ENCODE results near the gene WSCD2.
A peak's percentile ranks its signal among the peaks of the same experiment; 100 is the strongest.

Gene WSCD2

DNA sequence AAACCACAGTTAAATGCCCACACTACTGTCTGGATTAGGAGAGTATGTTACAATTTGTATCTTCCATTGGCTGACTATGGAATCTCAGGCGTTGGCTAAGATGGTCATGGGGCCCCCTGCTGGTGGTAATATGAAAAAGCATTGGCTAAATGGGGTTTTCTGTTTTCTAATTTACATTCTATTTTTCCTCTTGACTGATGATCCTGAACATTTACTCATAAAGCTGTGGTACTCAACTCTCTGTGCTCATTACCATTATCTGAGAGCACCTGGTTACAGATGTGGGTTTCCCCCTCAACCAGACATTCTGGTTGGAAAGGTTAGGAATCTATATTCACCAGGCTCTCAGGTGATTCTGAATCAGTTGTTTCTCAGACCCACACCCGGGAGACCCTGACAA is 64.8 kb downstream of the WSCD2 start:
- Histone ChIP-seq H3K27me3 (ENCODE audit: insufficient read depth, low read length, poor library complexity, severe bottlenecking) (no peaks in the 10 kb centered on the region), H3K4me1 (ENCODE audit: insufficient read depth, low read length, poor library complexity, severe bottlenecking) (no peaks in the 10 kb centered on the region), H3K36me3 (ENCODE audit: insufficient read depth, low read length) (no peaks in the 10 kb centered on the region), H3K9me3 (ENCODE audit: insufficient read depth, low read depth, low read length) (no peaks in the 10 kb centered on the region), H2AFZ (ENCODE audit: low read length) (no peak overlapping the region), H3K79me2 (ENCODE audit: insufficient read depth, low read length) (no peaks in the 10 kb centered on the region), H3K9me2 (replicated peaks; ENCODE audit: low read depth, low read length) (no peaks in the 10 kb centered on the region), H4K20me1 (ENCODE audit: insufficient read depth, low read length, poor library complexity, severe bottlenecking) (no peaks in the 10 kb centered on the region), H3F3A (ENCODE audit: low read depth) (no peaks in the 10 kb centered on the region), H3K4me3 (ENCODE audit: low read length, poor library complexity, severe bottlenecking) (no peak overlapping the region), H3K9ac (ENCODE audit: low read depth, low read length, poor library complexity, severe bottlenecking) (no peak overlapping the region), H3K4me2 (ENCODE audit: low read depth, low read length, poor library complexity, severe bottlenecking) (no peak overlapping the region)
- TF ChIP-seq, protein P1, sequence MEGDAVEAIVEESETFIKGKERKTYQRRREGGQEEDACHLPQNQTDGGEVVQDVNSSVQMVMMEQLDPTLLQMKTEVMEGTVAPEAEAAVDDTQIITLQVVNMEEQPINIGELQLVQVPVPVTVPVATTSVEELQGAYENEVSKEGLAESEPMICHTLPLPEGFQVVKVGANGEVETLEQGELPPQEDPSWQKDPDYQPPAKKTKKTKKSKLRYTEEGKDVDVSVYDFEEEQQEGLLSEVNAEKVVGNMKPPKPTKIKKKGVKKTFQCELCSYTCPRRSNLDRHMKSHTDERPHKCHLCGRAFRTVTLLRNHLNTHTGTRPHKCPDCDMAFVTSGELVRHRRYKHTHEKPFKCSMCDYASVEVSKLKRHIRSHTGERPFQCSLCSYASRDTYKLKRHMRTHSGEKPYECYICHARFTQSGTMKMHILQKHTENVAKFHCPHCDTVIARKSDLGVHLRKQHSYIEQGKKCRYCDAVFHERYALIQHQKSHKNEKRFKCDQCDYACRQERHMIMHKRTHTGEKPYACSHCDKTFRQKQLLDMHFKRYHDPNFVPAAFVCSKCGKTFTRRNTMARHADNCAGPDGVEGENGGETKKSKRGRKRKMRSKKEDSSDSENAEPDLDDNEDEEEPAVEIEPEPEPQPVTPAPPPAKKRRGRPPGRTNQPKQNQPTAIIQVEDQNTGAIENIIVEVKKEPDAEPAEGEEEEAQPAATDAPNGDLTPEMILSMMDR (conservative IDR thresholded peaks at IDR 0.05; ENCODE audit: low read length): peak; percentile 90
- no peak for TF ChIP-seq EZH2phosphoT487 (IDR thresholded peaks at IDR 0.05; ENCODE audit: borderline replicate concordance)

DNA sequence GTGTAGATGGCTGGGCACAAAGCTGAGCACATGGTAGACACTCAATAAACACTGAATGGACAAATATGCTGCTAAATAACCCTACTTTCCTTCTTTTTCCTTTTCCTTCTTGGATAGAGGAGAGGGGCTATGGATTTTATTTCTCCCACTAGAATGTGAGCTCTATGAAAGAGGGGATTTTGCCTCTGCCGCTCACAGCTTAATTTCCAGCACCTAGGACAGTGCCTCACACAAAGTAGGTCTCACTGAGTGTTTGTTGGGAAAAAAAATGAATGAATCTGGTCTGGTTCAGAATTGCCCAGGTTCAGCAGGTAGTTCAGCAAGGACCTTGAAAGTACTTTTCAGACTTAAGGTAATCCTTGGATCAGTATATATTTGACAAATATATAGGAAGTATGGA is 65.5 kb downstream of the WSCD2 start:
- no peaks in the 10 kb centered on the region for H3K36me3 ChIP-seq (ENCODE audit: insufficient read depth, low read length)
- H3K4me3 ChIP-seq (ENCODE audit: low read length, poor library complexity, severe bottlenecking): no peak overlapping the region
- H3K4me2 ChIP-seq (ENCODE audit: low read depth, low read length, poor library complexity, severe bottlenecking): no peak overlapping the region
- H4K20me1 ChIP-seq (ENCODE audit: insufficient read depth, low read length, poor library complexity, severe bottlenecking): no peaks in the 10 kb centered on the region
- TF ChIP-seq EZH2phosphoT487 (IDR thresholded peaks at IDR 0.05; ENCODE audit: borderline replicate concordance): no peak
- TF ChIP-seq, protein P1 (conservative IDR thresholded peaks at IDR 0.05; ENCODE audit: low read length): no peak
- no peaks in the 10 kb centered on the region for H3K79me2 ChIP-seq (ENCODE audit: insufficient read depth, low read length)
- H3K9me2 ChIP-seq (replicated peaks; ENCODE audit: low read depth, low read length): no peaks in the 10 kb centered on the region
- no peaks in the 10 kb centered on the region for H3K9me3 ChIP-seq (ENCODE audit: insufficient read depth, low read depth, low read length)
- H3K4me1 ChIP-seq (ENCODE audit: insufficient read depth, low read length, poor library complexity, severe bottlenecking): no peaks in the 10 kb centered on the region
- no peak overlapping the region for H3K9ac ChIP-seq (ENCODE audit: low read depth, low read length, poor library complexity, severe bottlenecking)
- H3F3A ChIP-seq (ENCODE audit: low read depth): no peaks in the 10 kb centered on the region
- H3K27me3 ChIP-seq (ENCODE audit: insufficient read depth, low read length, poor library complexity, severe bottlenecking): no peaks in the 10 kb centered on the region
- no peak overlapping the region for H2AFZ ChIP-seq (ENCODE audit: low read length)

- no peaks in the 10 kb centered on the region for H4K20me1 ChIP-seq (ENCODE audit: insufficient read depth, low read length, poor library complexity, severe bottlenecking)
- H3K4me1 ChIP-seq (ENCODE audit: insufficient read depth, low read length, poor library complexity, severe bottlenecking): no peaks in the 10 kb centered on the region
- no peaks in the 10 kb centered on the region for H3K36me3 ChIP-seq (ENCODE audit: insufficient read depth, low read length)
- no peaks in the 10 kb centered on the region for H3K9me2 ChIP-seq (replicated peaks; ENCODE audit: low read depth, low read length)
- H3K27me3 ChIP-seq (ENCODE audit: insufficient read depth, low read length, poor library complexity, severe bottlenecking): no peaks in the 10 kb centered on the region
- no peak overlapping the region for H3K4me2 ChIP-seq (ENCODE audit: low read depth, low read length, poor library complexity, severe bottlenecking)
- H3K4me3 ChIP-seq (ENCODE audit: low read length, poor library complexity, severe bottlenecking): no peak overlapping the region
- no peaks in the 10 kb centered on the region for H3K9me3 ChIP-seq (ENCODE audit: insufficient read depth, low read depth, low read length)
- TF ChIP-seq EZH2phosphoT487 (IDR thresholded peaks at IDR 0.05; ENCODE audit: borderline replicate concordance): no peak
- TF ChIP-seq, protein P1 (conservative IDR thresholded peaks at IDR 0.05; ENCODE audit: low read length): no peak
- no peak overlapping the region for H2AFZ ChIP-seq (ENCODE audit: low read length)
- no peaks in the 10 kb centered on the region for H3K79me2 ChIP-seq (ENCODE audit: insufficient read depth, low read length)
- H3K9ac ChIP-seq (ENCODE audit: low read depth, low read length, poor library complexity, severe bottlenecking): no peak overlapping the region
- H3F3A ChIP-seq (ENCODE audit: low read depth): no peaks in the 10 kb centered on the region
Observed at GRCh38 chr12:108196319-108196718, 67.2 kb downstream of the WSCD2 start.

All from Loucy (cell line).